H9 (cell line): Measurements from ENCODE around the gene PCDHGA9. TPM values are rescaled to one million over a fixed set of nuclear protein-coding genes. Genes with fewer than 3 reads are reported as not detected.

Source experiments
- DNase-seq: peaks from one replicate; pipeline ENCODE4 v3.0.0-alpha.2; 2017
- H2AFZ ChIP-seq: one replicate; pipeline ENCODE4 v1.6.1; 2013; ENCODE audit warnings: mild to moderate bottlenecking, low read length, control low read depth, moderate library complexity
- H2AK5ac ChIP-seq: 2 replicates; pipeline ENCODE4 v1.6.1; 2013; ENCODE audit warnings: low read length, control low read depth, mixed read lengths; ENCODE audit not compliant: insufficient read length
- H2BK120ac ChIP-seq: one replicate; pipeline ENCODE4 v1.6.1; 2013; ENCODE audit warnings: low read depth, mild to moderate bottlenecking, low read length, control low read depth, inconsistent platforms; ENCODE audit not compliant: poor library complexity, severe bottlenecking
- H2BK12ac ChIP-seq: 2 replicates; pipeline ENCODE4 v1.6.1; 2013; ENCODE audit warnings: low read length, control low read depth, mixed read lengths, low read depth; ENCODE audit not compliant: insufficient read length
- H2BK15ac ChIP-seq: 2 replicates; pipeline ENCODE4 v1.6.1; 2013; ENCODE audit warnings: low read depth, low read length, control low read depth
- H2BK20ac ChIP-seq: one replicate; pipeline ENCODE4 v1.6.1; 2013; ENCODE audit warnings: low read depth, mild to moderate bottlenecking, low read length, control low read depth, inconsistent platforms; ENCODE audit not compliant: poor library complexity, severe bottlenecking
- H2BK5ac ChIP-seq: 2 replicates; pipeline ENCODE4 v1.6.1; 2013; ENCODE audit warnings: low read length, control low read depth, mixed read lengths; ENCODE audit not compliant: insufficient read length
- H3K14ac ChIP-seq: 2 replicates; pipeline ENCODE4 v1.6.1; 2013; ENCODE audit warnings: low read length, control low read depth; ENCODE audit not compliant: insufficient read depth
- H3K18ac ChIP-seq: 2 replicates; pipeline ENCODE4 v1.6.1; 2013; ENCODE audit warnings: low read depth, mild to moderate bottlenecking, mixed read lengths, low read length, control low read depth; ENCODE audit not compliant: insufficient read length
- H3K23ac ChIP-seq: 2 replicates; pipeline ENCODE4 v1.6.1; 2013; ENCODE audit warnings: low read length, control low read depth, mixed read lengths, low read depth; ENCODE audit not compliant: insufficient read length
- H3K23me2 ChIP-seq: 2 replicates; pipeline ENCODE4 v1.6.1; 2013; ENCODE audit warnings: low read depth, mild to moderate bottlenecking, mixed read lengths, low read length, control low read depth; ENCODE audit not compliant: insufficient read length, poor library complexity, severe bottlenecking
- H3K27ac ChIP-seq: 2 replicates; pipeline ENCODE4 v1.5.1; 2013; ENCODE audit warnings: low read length, control low read depth, mixed read lengths, low read depth; ENCODE audit not compliant: insufficient read length
- H3K27me3 ChIP-seq: 2 replicates; pipeline ENCODE4 v1.6.1; 2013; ENCODE audit warnings: low read length, control low read depth, inconsistent platforms; ENCODE audit not compliant: insufficient read depth
- H3K4ac ChIP-seq: 2 replicates; pipeline ENCODE4 v1.6.1; 2013; ENCODE audit warnings: low read depth, mild to moderate bottlenecking, control low read depth, inconsistent platforms, low read length, moderate library complexity
- H3K4me1 ChIP-seq: 2 replicates; pipeline ENCODE4 v1.6.1; 2013; ENCODE audit warnings: low read length, control low read depth, inconsistent platforms; ENCODE audit not compliant: insufficient read depth
- H3K4me2 ChIP-seq: 2 replicates; pipeline ENCODE4 v1.6.1; 2013; ENCODE audit warnings: low read length, control low read depth, mixed read lengths; ENCODE audit not compliant: insufficient read length, insufficient read depth
- H3K56ac ChIP-seq: 2 replicates; pipeline ENCODE4 v1.6.1; 2013; ENCODE audit warnings: low read depth, mild to moderate bottlenecking, mixed read lengths, low read length, control low read depth; ENCODE audit not compliant: insufficient read length
- H3K79me1 ChIP-seq: 2 replicates; pipeline ENCODE4 v1.6.1; 2013; ENCODE audit warnings: low read depth, mild to moderate bottlenecking, moderate library complexity, low read length, control low read depth, inconsistent platforms; ENCODE audit not compliant: insufficient read depth, poor library complexity, severe bottlenecking
- H3K79me2 ChIP-seq: 2 replicates; pipeline ENCODE4 v1.6.1; 2013; ENCODE audit warnings: low read length, control low read depth, inconsistent platforms; ENCODE audit not compliant: insufficient read depth
- H3K9ac ChIP-seq: 2 replicates; pipeline ENCODE4 v1.6.1; 2013; ENCODE audit warnings: low read length, control low read depth, mixed read lengths; ENCODE audit not compliant: insufficient read length; ENCODE audit errors: extremely low read depth
- H3K9me3 ChIP-seq: one replicate; pipeline ENCODE4 v1.6.1; 2013; ENCODE audit warnings: low read depth, low read length, inconsistent platforms; ENCODE audit not compliant: control insufficient read depth
- H3T11ph ChIP-seq: one replicate; pipeline ENCODE4 v1.6.1; 2013; ENCODE audit warnings: mild to moderate bottlenecking, low read length, control low read depth, inconsistent platforms
- H4K20me1 ChIP-seq: one replicate; pipeline ENCODE4 v1.6.1; 2013; ENCODE audit not compliant: control insufficient read depth, insufficient read length, insufficient read depth
- H4K5ac ChIP-seq: 2 replicates; pipeline ENCODE4 v1.6.1; 2013; ENCODE audit warnings: low read depth, mild to moderate bottlenecking, mixed read lengths, low read length, control low read depth; ENCODE audit not compliant: insufficient read length
- H4K8ac ChIP-seq: replicated peaks from 2 replicates; pipeline ENCODE4 v1.6.1; 2013; ENCODE audit warnings: low read length, control low read depth, mixed read lengths, low read depth; ENCODE audit not compliant: insufficient read length
- H4K91ac ChIP-seq: 2 replicates; pipeline ENCODE4 v1.6.1; 2013; ENCODE audit warnings: low read depth, mild to moderate bottlenecking, moderate library complexity, mixed read lengths, low read length, control low read depth; ENCODE audit not compliant: insufficient read length
- H3K27ac Mint-ChIP-seq, 3 experiments: 2 replicates in 2 of 3; 3 replicates in 1 of 3; pipeline ENCODE4 v1.8.0; 2020 to 2021; ENCODE audit warnings: mixed read lengths in 3 of 3, mild to moderate bottlenecking in 1 of 3, moderate library complexity in 1 of 3
- H3K27me3 Mint-ChIP-seq: 2 replicates; pipeline ENCODE4 v1.8.0; 2021; ENCODE audit warnings: low read depth, mild to moderate bottlenecking, moderate library complexity, mixed read lengths
- H3K36me3 Mint-ChIP-seq, 3 experiments: 2 replicates in 2 of 3; 3 replicates in 1 of 3; pipeline ENCODE4 v1.8.0; 2020 to 2021; ENCODE audit warnings: low read depth in 3 of 3, mixed read lengths in 3 of 3; ENCODE audit not compliant: insufficient read depth in 1 of 3
- H3K4me1 Mint-ChIP-seq, 2 experiments: 2 replicates each; pipeline ENCODE4 v1.8.0; 2020; ENCODE audit warnings: mixed read lengths in 2 of 2
- H3K4me3 Mint-ChIP-seq, 2 experiments: 2 replicates in 1 of 2; 3 replicates in 1 of 2; pipeline ENCODE4 v1.8.0; 2020 to 2021; ENCODE audit warnings: mild to moderate bottlenecking in 2 of 2, mixed read lengths in 2 of 2, moderate library complexity in 1 of 2
- H3K9me3 Mint-ChIP-seq, 2 experiments: 2 replicates in 1 of 2; 3 replicates in 1 of 2; pipeline ENCODE4 v1.8.0; 2020; ENCODE audit warnings: mild to moderate bottlenecking in 2 of 2, mixed read lengths in 2 of 2, moderate library complexity in 1 of 2
- CTCF ChIP-seq: fragments of 200-600 bp; sonication (generic); conservative IDR thresholded peaks from 3 replicates; pipeline ENCODE4 v1.8.0; 2021; ENCODE audit warnings: antibody characterized with exemption, mild to moderate bottlenecking
- WGBS: extraction: QIAGEN DNeasy Blood & Tissue Kit; methylation state at CpG from one replicate; pipeline ENCODE4 v1.1.7; 2013; ENCODE audit warnings: missing lambda C conversion rate, low lambda C conversion rate, mixed read lengths; ENCODE audit not compliant: insufficient read length; ENCODE audit errors: extremely low coverage; 5-methylcytosine and 5-hydroxymethylcytosine counted together
- total RNA-seq: library from RNA; stranded (reverse); gene quantifications from 2 replicates; pipeline ENCODE4 v1.2.1, GENCODE V29; 2021

The PCDHGA9 gene
- total RNA-seq, 1 experiment from 2014 or later, result 1.3 TPM

GRCh38 chr5:141354900-141355469 lies 47.6 kb upstream of the PCDHGA9 start, which contains the start of gene PCDHGA4:
PCDHGA4 (plus strand) TSS chr5:141355021; CDS start chr5:141355108, 87 bp downstream.
- no peak within 1 kb of the TSS for H3K4ac ChIP-seq
- no peak within 1 kb of the TSS for H2AK5ac ChIP-seq
- no peak within 1 kb of the TSS for H3K56ac ChIP-seq
- peaks cover 33% of the 10 kb centered on the region for H3K9me3 ChIP-seq
- H2BK15ac ChIP-seq, result no peak within 1 kb of the TSS
- no peak within 1 kb of the TSS for H2BK5ac ChIP-seq
- no peaks in the 10 kb centered on the region for H3K4me1 ChIP-seq
- H3K14ac ChIP-seq, result no peak within 1 kb of the TSS
- H3K27me3 ChIP-seq, result no peaks in the 10 kb centered on the region
- no peak within 1 kb of the TSS for H3K27ac Mint-ChIP-seq
- peaks cover 18 to 68% (median 50%) of the 10 kb centered on the region in 3 experiments for H3K36me3 Mint-ChIP-seq
- no peak for DNase-seq
- no peak within 1 kb of the TSS for H3K23ac ChIP-seq
- H2AFZ ChIP-seq, result no peak within 1 kb of the TSS
- peaks cover 3% of the 10 kb centered on the region for H3K23me2 ChIP-seq
- H3K9ac ChIP-seq, result no peak within 1 kb of the TSS
- TF ChIP-seq CTCF, result peak; percentile 64
- no peak within 1 kb of the TSS for H4K5ac ChIP-seq
- H3K9me3 Mint-ChIP-seq, result peaks cover 60 to 62% of the 10 kb centered on the region in 2 experiments
- H3T11ph ChIP-seq, result no peak within 1 kb of the TSS
- H4K20me1 ChIP-seq, result no peaks in the 10 kb centered on the region
- H3K79me1 ChIP-seq, result no peaks in the 10 kb centered on the region
- no peak within 1 kb of the TSS for H3K27ac ChIP-seq
- no peak within 1 kb of the TSS for H2BK20ac ChIP-seq
- peaks cover 2% of the 10 kb centered on the region for H3K27me3 Mint-ChIP-seq
- no peak within 1 kb of the TSS for H3K4me2 ChIP-seq
- H4K8ac ChIP-seq, result no peak within 1 kb of the TSS
- no peak within 1 kb of the TSS for H3K18ac ChIP-seq
- no peak within 1 kb of the TSS for H2BK12ac ChIP-seq
- no peak within 1 kb of the TSS for H2BK120ac ChIP-seq
- no peak within 1 kb of the TSS for H3K4me3 Mint-ChIP-seq
- H3K4me1 Mint-ChIP-seq, result peaks cover 7% of the 10 kb centered on the region in 2 experiments
- H3K79me2 ChIP-seq, result no peaks in the 10 kb centered on the region
- WGBS, result no CpG with 5 or more reads among the region's 29 CpGs
- H4K91ac ChIP-seq, result no peak within 1 kb of the TSS
